GM12892 (cell line): Measurements from ENCODE around the gene OXER1.
A peak's percentile ranks its signal among the peaks of the same experiment; 100 is the strongest.
"Not testable (repeated sequence)": the region's sequence is repeated elsewhere in the genome, so short reads cannot be mapped to it uniquely, and the experiment has no call there.

Experiments
- DNase-seq: peaks from one replicate; pipeline ENCODE4 v3.0.0; 2011; ENCODE audit not compliant: insufficient read length
- FAIRE-seq: peaks from 2 replicates; lab custom pipeline; 2011; peaks lifted over from hg19 to GRCh38; lab: Jason Lieb, UNC
- POLR2A ChIP-seq: IDR thresholded peaks from 2 replicates; pipeline ENCODE4 v1.6.1; 2011; ENCODE audit warnings: low read depth, low read length, control low read depth
- POLR2AphosphoS5 ChIP-seq: IDR thresholded peaks from 2 replicates; pipeline ENCODE4 v1.6.1; 2011; ENCODE audit warnings: low read depth, low read length, control low read depth
- TAF1 ChIP-seq: IDR thresholded peaks from 2 replicates; pipeline ENCODE4 v1.6.1; 2011; ENCODE audit warnings: low read depth, mild to moderate bottlenecking, control low read depth, low read length, borderline replicate concordance

OXER1 gene

GRCh38 chr2:42754021-42754775 is 9.7 kb downstream of the OXER1 start:
- peak; percentile 82 for FAIRE-seq
- DNase-seq, result no peak
- TF ChIP-seq TAF1 (no peak), POLR2AphosphoS5 (no peak), POLR2A (no peak)

GRCh38 chr2:42752816-42753813 is 10.8 kb downstream of the OXER1 start:
- DNase-seq (no peak), FAIRE-seq (no peak)
- TF ChIP-seq TAF1, result no peak
- TF ChIP-seq POLR2AphosphoS5, result no peak

- peak; percentile 33 for FAIRE-seq
Observed at GRCh38 chr2:42752314-42752713, 11.6 kb downstream of the OXER1 start.

GRCh38 chr2:42748840-42749239 is 15.1 kb downstream of the OXER1 start:
- DNase-seq, result no peak
- TF ChIP-seq POLR2AphosphoS5 (no peak), POLR2A (no peak), TAF1 (no peak)
- FAIRE-seq, result no peak

More at GRCh38 chr2:42752314-42752713, 11.6 kb downstream of the OXER1 start:
- DNase-seq, result no peak
- TF ChIP-seq POLR2A, result no peak

GRCh38 chr2:42747422-42747821 is 16.5 kb downstream of the OXER1 start:
- FAIRE-seq (no peak), DNase-seq (no peak)
- TF ChIP-seq POLR2AphosphoS5 (no peak), TAF1 (no peak), POLR2A (no peak)

GRCh38 chr2:42744545-42745082 is 19.3 kb downstream of the OXER1 start:
- DNase-seq (no peak), FAIRE-seq (no peak)
- TF ChIP-seq TAF1 (no peak), POLR2AphosphoS5 (no peak), POLR2A (no peak)

DNA sequence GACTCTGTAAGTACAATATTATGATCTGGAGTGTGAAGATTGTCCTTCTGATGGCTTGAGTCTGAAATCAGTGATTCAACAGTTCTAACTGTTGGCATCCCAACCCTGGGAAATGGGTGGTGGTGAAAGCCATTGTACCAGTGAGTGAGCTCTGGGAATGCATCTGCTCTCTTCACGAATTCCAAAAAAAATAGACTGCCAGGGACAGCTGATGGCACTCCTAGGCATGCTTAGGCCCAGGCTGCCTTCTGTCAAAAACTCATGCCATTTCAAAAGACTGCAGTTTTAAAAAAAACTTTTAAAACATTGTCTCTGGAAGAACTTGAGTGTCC is 20.3 kb downstream of the OXER1 start:
- TF ChIP-seq TAF1 (no peak), POLR2AphosphoS5 (no peak), POLR2A (no peak)
- DNase-seq (no peak), FAIRE-seq (no peak)

DNA sequence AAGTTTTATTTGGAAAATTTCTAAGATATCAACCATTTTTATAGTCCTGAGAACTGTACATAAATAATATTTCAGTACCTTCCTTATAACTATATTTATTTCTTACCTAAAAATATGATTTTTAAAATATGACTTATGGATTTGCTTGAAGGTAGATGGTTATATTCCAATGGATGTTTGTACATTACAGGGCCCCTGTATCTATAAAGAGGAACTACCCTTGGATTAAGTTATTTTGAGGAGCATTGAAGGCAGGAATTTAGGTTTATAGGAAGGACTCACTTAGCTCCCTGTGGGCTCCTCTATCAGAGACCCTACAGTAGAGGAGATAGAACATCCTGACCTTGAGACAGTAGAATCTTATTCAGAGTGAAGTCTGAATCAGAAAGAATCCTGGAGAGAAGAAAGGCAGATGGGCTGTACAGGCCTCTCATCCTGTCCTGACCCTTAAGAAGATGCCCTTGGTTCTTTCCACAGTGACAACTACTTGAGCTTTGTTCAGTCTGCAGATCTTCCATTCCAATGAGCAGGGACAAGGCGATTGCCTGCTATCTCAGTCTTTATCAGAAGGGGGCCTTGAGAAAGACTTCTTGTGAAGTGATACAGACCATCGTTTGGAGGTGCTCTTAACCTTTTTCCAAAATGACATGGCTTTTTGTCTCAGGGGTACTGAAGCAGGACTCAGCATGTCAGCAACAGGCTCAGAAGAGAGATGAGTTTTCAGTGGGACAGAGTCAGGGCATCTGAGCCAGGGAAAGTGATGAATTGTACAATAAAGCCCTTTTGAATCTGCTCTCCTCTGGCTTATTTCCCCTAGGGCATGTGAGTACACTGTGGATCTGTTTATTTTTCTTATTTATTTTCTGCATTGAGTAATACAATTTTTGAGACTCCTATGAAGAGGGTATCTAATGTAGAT is 20.9 kb downstream of the OXER1 start:
- TF ChIP-seq POLR2A, result no peak
- TF ChIP-seq TAF1, result no peak
- TF ChIP-seq POLR2AphosphoS5, result no peak
- DNase-seq (no peak), FAIRE-seq (no peak)

DNA sequence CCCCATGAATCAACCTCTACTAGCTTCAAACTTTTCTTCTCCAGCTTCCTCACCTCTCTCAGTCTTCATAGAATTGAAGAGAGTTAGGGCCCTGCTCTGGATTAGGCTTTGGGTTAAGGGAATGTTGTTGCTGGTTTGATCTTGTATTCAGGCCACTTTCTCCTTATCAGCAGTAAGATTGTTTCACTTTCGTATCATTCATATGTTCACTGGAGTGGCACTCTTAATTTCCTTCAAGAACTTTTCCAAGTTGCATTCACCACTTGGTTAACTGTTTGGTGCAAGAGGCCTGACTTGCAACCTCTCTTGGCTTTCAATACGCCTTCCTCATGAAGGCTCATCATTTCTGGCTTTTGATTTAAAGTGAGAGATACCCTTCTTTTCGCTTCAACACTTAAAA is 22.8 kb downstream of the OXER1 start:
- TF ChIP-seq POLR2AphosphoS5 (no peak), TAF1 (no peak), POLR2A (no peak)
- FAIRE-seq (no peak), DNase-seq (no peak)

GRCh38 chr2:42736598-42737322 is 27.2 kb downstream of the OXER1 start:
- TF ChIP-seq POLR2A, result no peak
- no peak for TF ChIP-seq POLR2AphosphoS5
- no peak for TF ChIP-seq TAF1
- FAIRE-seq (no peak), DNase-seq (no peak)

DNA sequence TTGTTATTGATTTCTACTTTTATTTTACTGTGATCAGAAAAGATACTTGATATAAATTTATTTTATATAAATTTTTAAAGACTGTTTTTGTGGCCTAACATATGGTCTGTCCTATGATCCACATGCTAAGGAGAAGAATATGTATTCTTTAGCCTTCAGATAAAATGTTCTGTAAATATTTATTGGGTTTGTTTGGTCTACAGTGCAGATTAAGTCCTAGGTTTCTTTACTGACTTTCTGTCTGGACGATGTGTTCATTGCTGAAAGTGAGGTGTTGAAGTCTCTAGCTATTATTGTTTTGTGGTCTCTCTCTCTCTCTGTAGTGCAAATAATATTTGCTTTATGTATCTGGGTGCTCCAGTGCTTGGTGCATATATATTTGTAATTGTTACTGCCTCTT is 30.1 kb downstream of the OXER1 start:
- no peak for TF ChIP-seq POLR2AphosphoS5
- no peak for TF ChIP-seq POLR2A
- no peak for TF ChIP-seq TAF1
- no peak for DNase-seq
- no peak for FAIRE-seq

GRCh38 chr2:42731316-42731715 is 32.6 kb downstream of the OXER1 start:
- DNase-seq, FAIRE-seq: not testable (repeated sequence)
